HL-60 (cell line): ENCODE results near the gene ECI1. TPM values are rescaled to one million over a fixed set of nuclear protein-coding genes. Genes with fewer than 3 reads are reported as not detected.
A peak's percentile ranks its signal among the peaks of the same experiment; 100 is the strongest.

ENCODE experiments used
- DNase-seq, 2 experiments: peaks; one replicate each; pipeline ENCODE4 v3.0.0-alpha.2; 2010 to 2020; ENCODE audit warnings: low read depth in 1 of 2, low spot score in 1 of 2
- H3K27ac ChIP-seq: fragments of 250-450 bp; sonication (Bioruptor Pico); replicated peaks from 2 replicates; pipeline ENCODE4 v1.5.1; 2020; ENCODE audit warnings: mild to moderate bottlenecking, moderate library complexity
- H3K27me3 ChIP-seq: fragments of 250-450 bp; sonication (Bioruptor Pico); 2 replicates; pipeline ENCODE4 v1.5.1; 2021; ENCODE audit warnings: mild to moderate bottlenecking, moderate library complexity; ENCODE audit not compliant: insufficient read depth, poor library complexity, severe bottlenecking
- H3K4me3 ChIP-seq: replicated peaks from 2 replicates; pipeline ENCODE4 v1.5.1; 2011; ENCODE audit warnings: mild to moderate bottlenecking, control low read depth, low read length; ENCODE audit not compliant: insufficient read depth
- CTCF ChIP-seq: IDR thresholded peaks from one replicate; pipeline ENCODE4 v1.5.1; 2011; ENCODE audit warnings: low read length, control low read depth, inconsistent platforms; ENCODE audit not compliant: insufficient read depth
- GABPA ChIP-seq: IDR thresholded peaks from 2 replicates; pipeline ENCODE4 v1.6.1; 2012; ENCODE audit warnings: low read depth
- POLR2AphosphoS5 ChIP-seq: IDR thresholded peaks from 2 replicates; pipeline ENCODE4 v1.6.1; 2012; ENCODE audit warnings: low read depth
- REST ChIP-seq: IDR thresholded peaks from 2 replicates; pipeline ENCODE4 v1.6.1; 2012; ENCODE audit warnings: low read depth; ENCODE audit not compliant: insufficient replicate concordance
- SPI1 ChIP-seq: IDR thresholded peaks from 2 replicates; pipeline ENCODE4 v1.6.1; 2012; ENCODE audit warnings: low read depth, mild to moderate bottlenecking, borderline replicate concordance
- microRNA-seq: library from miRNA; unstranded; fragments of <30 nt; microRNA quantifications from one replicate; pipeline ENCODE4, GENCODE V29; 2018

The ECI1 gene

GRCh38 chr16:2190659-2191445 lies 60.5 kb downstream of the ECI1 start:
- TF ChIP-seq REST (no peak), GABPA (no peak), CTCF (no peak), POLR2AphosphoS5 (no peak)
- peaks cover 19% of the 10 kb centered on the region for H3K27me3 ChIP-seq
- no peak for DNase-seq
- no peak overlapping the region for H3K27ac ChIP-seq
- H3K4me3 ChIP-seq, result no peak overlapping the region

- Histone ChIP-seq H3K27ac (no peak overlapping the region), H3K27me3 (peaks cover 14% of the 10 kb centered on the region), H3K4me3 (no peak overlapping the region)
- DNase-seq, result no peak
- TF ChIP-seq POLR2AphosphoS5 (no peak), CTCF (no peak), SPI1 (no peak), REST (no peak)
Observed at GRCh38 chr16:2190002-2190658, 61.3 kb downstream of the ECI1 start.

Small RNA genes lying within 50 kb of the gene (microRNA-seq; reads per million reads assigned to microRNA genes)
- gene MIR3677 (22.3 reads per million, percentile 47 among the genes with 10 or more reads in this experiment), gene MIR4717 (not detected)
